Measurements from ENCODE around the gene TMEM254.
"Not testable (repeated sequence)": the region's sequence is repeated elsewhere in the genome, so short reads cannot be mapped to it uniquely, and the experiment has no call there.

- TF ChIP-seq CTCF (conservative IDR thresholded peaks at IDR 0.05; ENCODE audit: low read depth in 2 of 2): peak; percentile 41 to 67; a peak in 3 of 4 replicates
- TF ChIP-seq POLR2AphosphoS5 (IDR thresholded peaks at IDR 0.05; ENCODE audit: low read depth); EZH2 (IDR thresholded peaks at IDR 0.05; ENCODE audit: low read depth, unreplicated experiment); JUNB (IDR thresholded peaks at IDR 0.05; ENCODE audit: unreplicated experiment); REST (IDR thresholded peaks at IDR 0.05; ENCODE audit: unreplicated experiment); EZH2phosphoT487 (IDR thresholded peaks at IDR 0.05; ENCODE audit: unreplicated experiment): not testable (repeated sequence)
These were observed 49.3 kb upstream of the TMEM254 start for GRCh38 chr10:80029205-80029604.
